ENCODE data around the gene NOPCHAP1.

NOPCHAP1 gene

DNA sequence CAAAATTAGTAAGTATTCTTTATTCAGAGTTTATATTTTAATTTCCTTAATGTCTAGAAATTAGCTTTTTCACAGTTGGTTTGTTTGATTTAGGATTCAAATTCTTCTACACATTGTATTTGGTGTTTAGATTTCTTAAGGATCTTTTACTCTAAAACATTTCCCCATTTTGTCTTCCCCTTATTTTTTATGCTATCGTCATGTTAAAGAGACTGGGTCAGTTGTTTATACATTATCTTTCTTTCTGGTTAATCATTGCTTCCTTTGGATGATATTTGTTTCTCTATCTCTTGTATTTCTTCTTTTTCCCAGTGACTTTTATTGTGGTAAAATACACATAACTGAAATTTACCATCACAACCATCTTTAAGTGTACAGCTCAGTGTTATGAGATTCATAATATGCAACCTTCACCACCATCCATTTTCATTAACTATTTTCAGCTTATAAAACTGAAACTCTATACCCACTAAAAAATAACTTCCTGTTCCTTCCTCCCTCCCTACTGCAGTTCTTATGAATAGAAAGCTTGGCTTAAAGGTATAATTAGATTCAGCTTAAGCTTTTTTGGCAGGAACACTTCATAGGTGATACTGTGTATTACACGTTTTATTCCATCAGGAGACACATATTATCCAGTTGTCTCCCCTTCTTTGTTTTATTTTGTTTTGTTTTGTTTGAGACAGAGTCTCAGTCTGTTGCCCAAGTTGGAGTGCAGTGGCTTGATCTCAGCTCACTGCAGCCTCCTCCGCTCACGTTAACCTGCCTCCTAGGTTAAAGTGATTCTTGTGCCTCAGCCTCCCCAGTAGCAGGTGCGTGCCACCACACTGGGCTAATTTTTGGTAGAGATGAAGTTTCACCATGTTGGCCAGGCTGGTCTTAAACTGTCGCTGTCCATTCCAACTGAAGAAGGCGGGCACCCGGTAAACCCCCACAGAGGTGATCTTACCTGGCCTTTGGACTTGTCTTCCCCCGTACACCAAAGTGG lies 45.0 kb downstream of the NOPCHAP1 start:
- no peak for TF ChIP-seq ZFP3 (CRISPR knock-in tag; IDR thresholded peaks at IDR 0.05)
- TF ChIP-seq, protein P1, sequence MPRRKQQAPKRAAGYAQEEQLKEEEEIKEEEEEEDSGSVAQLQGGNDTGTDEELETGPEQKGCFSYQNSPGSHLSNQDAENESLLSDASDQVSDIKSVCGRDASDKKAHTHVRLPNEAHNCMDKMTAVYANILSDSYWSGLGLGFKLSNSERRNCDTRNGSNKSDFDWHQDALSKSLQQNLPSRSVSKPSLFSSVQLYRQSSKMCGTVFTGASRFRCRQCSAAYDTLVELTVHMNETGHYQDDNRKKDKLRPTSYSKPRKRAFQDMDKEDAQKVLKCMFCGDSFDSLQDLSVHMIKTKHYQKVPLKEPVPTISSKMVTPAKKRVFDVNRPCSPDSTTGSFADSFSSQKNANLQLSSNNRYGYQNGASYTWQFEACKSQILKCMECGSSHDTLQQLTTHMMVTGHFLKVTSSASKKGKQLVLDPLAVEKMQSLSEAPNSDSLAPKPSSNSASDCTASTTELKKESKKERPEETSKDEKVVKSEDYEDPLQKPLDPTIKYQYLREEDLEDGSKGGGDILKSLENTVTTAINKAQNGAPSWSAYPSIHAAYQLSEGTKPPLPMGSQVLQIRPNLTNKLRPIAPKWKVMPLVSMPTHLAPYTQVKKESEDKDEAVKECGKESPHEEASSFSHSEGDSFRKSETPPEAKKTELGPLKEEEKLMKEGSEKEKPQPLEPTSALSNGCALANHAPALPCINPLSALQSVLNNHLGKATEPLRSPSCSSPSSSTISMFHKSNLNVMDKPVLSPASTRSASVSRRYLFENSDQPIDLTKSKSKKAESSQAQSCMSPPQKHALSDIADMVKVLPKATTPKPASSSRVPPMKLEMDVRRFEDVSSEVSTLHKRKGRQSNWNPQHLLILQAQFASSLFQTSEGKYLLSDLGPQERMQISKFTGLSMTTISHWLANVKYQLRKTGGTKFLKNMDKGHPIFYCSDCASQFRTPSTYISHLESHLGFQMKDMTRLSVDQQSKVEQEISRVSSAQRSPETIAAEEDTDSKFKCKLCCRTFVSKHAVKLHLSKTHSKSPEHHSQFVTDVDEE (CRISPR knock-in tag; IDR thresholded peaks at IDR 0.05), result no peak
- no peak for TF ChIP-seq ZNF70 (CRISPR knock-in tag; IDR thresholded peaks at IDR 0.05)
- TF ChIP-seq BACH2 (CRISPR knock-in tag; IDR thresholded peaks at IDR 0.05; ENCODE audit: borderline replicate concordance), result no peak
- no peak for TF ChIP-seq ZNF8 (CRISPR knock-in tag; IDR thresholded peaks at IDR 0.05)
- no peak for TF ChIP-seq ZNF565 (CRISPR knock-in tag; conservative IDR thresholded peaks at IDR 0.05; ENCODE audit: low read depth)
- TF ChIP-seq, protein P2, sequence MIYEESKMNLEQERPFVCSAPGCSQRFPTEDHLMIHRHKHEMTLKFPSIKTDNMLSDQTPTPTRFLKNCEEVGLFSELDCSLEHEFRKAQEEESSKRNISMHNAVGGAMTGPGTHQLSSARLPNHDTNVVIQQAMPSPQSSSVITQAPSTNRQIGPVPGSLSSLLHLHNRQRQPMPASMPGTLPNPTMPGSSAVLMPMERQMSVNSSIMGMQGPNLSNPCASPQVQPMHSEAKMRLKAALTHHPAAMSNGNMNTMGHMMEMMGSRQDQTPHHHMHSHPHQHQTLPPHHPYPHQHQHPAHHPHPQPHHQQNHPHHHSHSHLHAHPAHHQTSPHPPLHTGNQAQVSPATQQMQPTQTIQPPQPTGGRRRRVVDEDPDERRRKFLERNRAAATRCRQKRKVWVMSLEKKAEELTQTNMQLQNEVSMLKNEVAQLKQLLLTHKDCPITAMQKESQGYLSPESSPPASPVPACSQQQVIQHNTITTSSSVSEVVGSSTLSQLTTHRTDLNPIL (CRISPR knock-in tag; IDR thresholded peaks at IDR 0.05; ENCODE audit: low read depth), result no peak
- TF ChIP-seq, protein P3, sequence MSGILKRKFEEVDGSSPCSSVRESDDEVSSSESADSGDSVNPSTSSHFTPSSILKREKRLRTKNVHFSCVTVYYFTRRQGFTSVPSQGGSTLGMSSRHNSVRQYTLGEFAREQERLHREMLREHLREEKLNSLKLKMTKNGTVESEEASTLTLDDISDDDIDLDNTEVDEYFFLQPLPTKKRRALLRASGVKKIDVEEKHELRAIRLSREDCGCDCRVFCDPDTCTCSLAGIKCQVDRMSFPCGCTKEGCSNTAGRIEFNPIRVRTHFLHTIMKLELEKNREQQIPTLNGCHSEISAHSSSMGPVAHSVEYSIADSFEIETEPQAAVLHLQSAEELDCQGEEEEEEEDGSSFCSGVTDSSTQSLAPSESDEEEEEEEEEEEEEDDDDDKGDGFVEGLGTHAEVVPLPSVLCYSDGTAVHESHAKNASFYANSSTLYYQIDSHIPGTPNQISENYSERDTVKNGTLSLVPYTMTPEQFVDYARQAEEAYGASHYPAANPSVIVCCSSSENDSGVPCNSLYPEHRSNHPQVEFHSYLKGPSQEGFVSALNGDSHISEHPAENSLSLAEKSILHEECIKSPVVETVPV (CRISPR knock-in tag; IDR thresholded peaks at IDR 0.05), result no peak
- TF ChIP-seq, protein P4, sequence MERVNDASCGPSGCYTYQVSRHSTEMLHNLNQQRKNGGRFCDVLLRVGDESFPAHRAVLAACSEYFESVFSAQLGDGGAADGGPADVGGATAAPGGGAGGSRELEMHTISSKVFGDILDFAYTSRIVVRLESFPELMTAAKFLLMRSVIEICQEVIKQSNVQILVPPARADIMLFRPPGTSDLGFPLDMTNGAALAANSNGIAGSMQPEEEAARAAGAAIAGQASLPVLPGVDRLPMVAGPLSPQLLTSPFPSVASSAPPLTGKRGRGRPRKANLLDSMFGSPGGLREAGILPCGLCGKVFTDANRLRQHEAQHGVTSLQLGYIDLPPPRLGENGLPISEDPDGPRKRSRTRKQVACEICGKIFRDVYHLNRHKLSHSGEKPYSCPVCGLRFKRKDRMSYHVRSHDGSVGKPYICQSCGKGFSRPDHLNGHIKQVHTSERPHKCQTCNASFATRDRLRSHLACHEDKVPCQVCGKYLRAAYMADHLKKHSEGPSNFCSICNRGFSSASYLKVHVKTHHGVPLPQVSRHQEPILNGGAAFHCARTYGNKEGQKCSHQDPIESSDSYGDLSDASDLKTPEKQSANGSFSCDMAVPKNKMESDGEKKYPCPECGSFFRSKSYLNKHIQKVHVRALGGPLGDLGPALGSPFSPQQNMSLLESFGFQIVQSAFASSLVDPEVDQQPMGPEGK (CRISPR knock-in tag; IDR thresholded peaks at IDR 0.05; ENCODE audit: borderline replicate concordance), result no peak
- no peak for TF ChIP-seq CSDC2 (CRISPR knock-in tag; IDR thresholded peaks at IDR 0.05)
- TF ChIP-seq OSR1 (CRISPR knock-in tag; IDR thresholded peaks at IDR 0.05), result no peak
- TF ChIP-seq RARB (CRISPR knock-in tag; IDR thresholded peaks at IDR 0.05), result no peak
- no peak for TF ChIP-seq TCF4 (CRISPR knock-in tag; IDR thresholded peaks at IDR 0.05; ENCODE audit: borderline replicate concordance)
- ATAC-seq, result no peak; the same call in 2 of the 3 replicates

DNA sequence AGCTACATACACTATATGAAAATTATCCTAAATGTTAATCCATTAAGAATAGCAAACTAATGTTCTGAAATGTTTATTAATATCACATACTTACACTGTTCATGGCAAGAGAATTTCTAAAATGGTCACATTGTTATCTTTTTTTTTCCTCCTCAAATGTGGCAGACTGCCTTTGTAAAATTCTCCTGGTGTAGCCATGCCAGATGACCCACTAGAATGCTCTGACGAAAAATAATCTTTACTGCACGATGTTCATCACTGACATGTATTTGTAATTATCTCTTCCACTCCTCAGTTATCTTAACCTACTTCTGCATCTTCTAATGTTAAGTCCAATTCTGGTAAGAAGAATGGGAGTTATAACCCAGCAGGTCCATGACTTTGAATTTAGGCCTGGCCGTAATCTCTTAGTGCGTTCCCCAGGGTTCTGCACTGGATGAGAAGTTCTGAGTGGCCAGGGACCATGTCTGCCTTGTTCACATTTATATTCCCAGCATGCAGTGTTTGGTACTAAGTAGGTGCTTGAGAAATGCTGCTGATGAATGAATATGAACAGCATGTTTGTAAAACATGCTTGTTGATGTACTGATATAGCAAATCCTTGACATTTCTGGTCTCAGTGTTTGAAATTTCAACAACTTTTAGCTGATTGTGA lies 46.7 kb downstream of the NOPCHAP1 start:
- TF ChIP-seq, protein P2 (CRISPR knock-in tag; IDR thresholded peaks at IDR 0.05; ENCODE audit: low read depth), result no peak
- TF ChIP-seq PPARA (CRISPR knock-in tag; IDR thresholded peaks at IDR 0.05; ENCODE audit: borderline replicate concordance), result no peak
- TF ChIP-seq ARNTL (CRISPR knock-in tag; IDR thresholded peaks at IDR 0.05; ENCODE audit: borderline replicate concordance, low read depth), result no peak
- TF ChIP-seq OSR1 (CRISPR knock-in tag; IDR thresholded peaks at IDR 0.05), result no peak
- TF ChIP-seq ZNF70 (CRISPR knock-in tag; IDR thresholded peaks at IDR 0.05), result no peak
- no peak for TF ChIP-seq GLIS3 (CRISPR knock-in tag; IDR thresholded peaks at IDR 0.05)
- TF ChIP-seq, protein P3 (CRISPR knock-in tag; IDR thresholded peaks at IDR 0.05), result no peak
- TF ChIP-seq SNAI2 (CRISPR knock-in tag; IDR thresholded peaks at IDR 0.05), result no peak
- no peak for TF ChIP-seq RARB (CRISPR knock-in tag; IDR thresholded peaks at IDR 0.05)
- no peak for TF ChIP-seq CSDC2 (CRISPR knock-in tag; IDR thresholded peaks at IDR 0.05)
- TF ChIP-seq, protein P4 (CRISPR knock-in tag; IDR thresholded peaks at IDR 0.05; ENCODE audit: borderline replicate concordance), result no peak
- TF ChIP-seq ZFP30 (CRISPR knock-in tag; IDR thresholded peaks at IDR 0.05), result no peak
- no peak for TF ChIP-seq ZNF565 (CRISPR knock-in tag; conservative IDR thresholded peaks at IDR 0.05; ENCODE audit: low read depth)
- no peak for TF ChIP-seq ISL1 (CRISPR knock-in tag; IDR thresholded peaks at IDR 0.05)
- no peak for TF ChIP-seq BACH2 (CRISPR knock-in tag; IDR thresholded peaks at IDR 0.05; ENCODE audit: borderline replicate concordance)
- no peak for TF ChIP-seq ZFP3 (CRISPR knock-in tag; IDR thresholded peaks at IDR 0.05)
- ATAC-seq, result no peak
